HG02852 (cell line): ENCODE data around the gene NR2E1.

ENCODE experiments used
- ATAC-seq: cut with Tn5 transposase; IDR thresholded peaks from one replicate; pipeline ENCODE4 v1.9.1; 2021; ENCODE audit warnings: mild to moderate bottlenecking, moderate library complexity; ENCODE audit not compliant: unreplicated experiment

NR2E1 gene

GRCh38 chr6:108152446-108152845 lies 13.4 kb upstream of the NR2E1 start:
- no peak for ATAC-seq

- no peak for ATAC-seq
These were observed 9.5 kb upstream of the NR2E1 start for GRCh38 chr6:108156180-108156937.

GRCh38 chr6:108156938-108157233 lies 8.9 kb upstream of the NR2E1 start:
- no peak for ATAC-seq

- ATAC-seq: no peak
These were observed 8.4 kb upstream of the NR2E1 start for GRCh38 chr6:108157234-108157980.

GRCh38 chr6:108157981-108158525 lies 7.8 kb upstream of the NR2E1 start:
- ATAC-seq: no peak

GRCh38 chr6:108159981-108160380 lies 5.8 kb upstream of the NR2E1 start:
- ATAC-seq: no peak

GRCh38 chr6:108161724-108162282 lies 4.0 kb upstream of the NR2E1 start:
- no peak for ATAC-seq

- no peak for ATAC-seq
These were observed 2.6 kb upstream of the NR2E1 start for GRCh38 chr6:108163267-108163643.

- no peak for ATAC-seq
These were observed 1.9 kb upstream of the NR2E1 start for GRCh38 chr6:108163644-108164542.

- ATAC-seq: no peak
These were observed 1.3 kb upstream of the NR2E1 start for GRCh38 chr6:108164543-108164814.

GRCh38 chr6:108164815-108165706 lies 761 bp upstream of the NR2E1 start:
- ATAC-seq: no peak

- no peak for ATAC-seq
These were observed 1.0 kb downstream of the NR2E1 start for GRCh38 chr6:108166664-108167448.

GRCh38 chr6:108167449-108168089 lies 1.7 kb downstream of the NR2E1 start:
- no peak for ATAC-seq

GRCh38 chr6:108168090-108168463 lies 2.3 kb downstream of the NR2E1 start:
- ATAC-seq: no peak

- ATAC-seq: no peak
These were observed 3.0 kb downstream of the NR2E1 start for GRCh38 chr6:108168501-108169463.

- no peak for ATAC-seq
These were observed 3.9 kb downstream of the NR2E1 start for GRCh38 chr6:108169464-108170331.
